ENCODE data around the gene HK1.

The HK1 gene

GRCh38 chr10:69265521-69265920, 12.8 kb upstream of the HK1 start:
- H3K27ac ChIP-seq (ENCODE audit: low read length), result no peak overlapping the region
- H3K4me3 ChIP-seq (ENCODE audit: low read length), result no peak overlapping the region
- no peaks in the 10 kb centered on the region for H3K36me3 ChIP-seq (replicated peaks; ENCODE audit: low read depth, low read length)
- no peaks in the 10 kb centered on the region for H3K79me2 ChIP-seq (ENCODE audit: low read length)
- H3K4me2 ChIP-seq (ENCODE audit: low read length), result no peak overlapping the region
- no peaks in the 10 kb centered on the region for H3K9me3 ChIP-seq (ENCODE audit: insufficient read depth, low read length)
- 0 out of 2 replicates have a peak, but pooled peaks cover 3% of the 10 kb centered on the region for H3K27me3 ChIP-seq (ENCODE audit: low read depth, low read length)
- TF ChIP-seq EZH2phosphoT487 (IDR thresholded peaks at IDR 0.05; ENCODE audit: low read depth), result no peak
- TF ChIP-seq CTCF (IDR thresholded peaks at IDR 0.05; ENCODE audit: low read depth, low read length), result no peak
- H3K4me1 ChIP-seq (ENCODE audit: low read length), result no peaks in the 10 kb centered on the region; the same call in 1 of the 2 replicates
- H2AFZ ChIP-seq (ENCODE audit: low read depth, low read length), result no peak overlapping the region
- H4K20me1 ChIP-seq (ENCODE audit: insufficient read depth, low read length), result no peaks in the 10 kb centered on the region
- no peak overlapping the region for H3K9ac ChIP-seq (ENCODE audit: low read length)

- Histone ChIP-seq H3K9ac (ENCODE audit: low read length) (no peak overlapping the region), H3K27ac (ENCODE audit: low read length) (no peak overlapping the region), H3K36me3 (replicated peaks; ENCODE audit: low read depth, low read length) (no peaks in the 10 kb centered on the region), H3K9me3 (ENCODE audit: insufficient read depth, low read length) (no peaks in the 10 kb centered on the region), H3K4me3 (ENCODE audit: low read length) (no peak overlapping the region), H2AFZ (ENCODE audit: low read depth, low read length) (no peak overlapping the region), H3K79me2 (ENCODE audit: low read length) (no peaks in the 10 kb centered on the region), H3K27me3 (ENCODE audit: low read depth, low read length) (no peaks in the 10 kb centered on the region), H3K4me2 (ENCODE audit: low read length) (no peak overlapping the region), H4K20me1 (ENCODE audit: insufficient read depth, low read length) (no peaks in the 10 kb centered on the region), H3K4me1 (ENCODE audit: low read length) (no peaks in the 10 kb centered on the region)
- no peak for TF ChIP-seq EZH2phosphoT487 (IDR thresholded peaks at IDR 0.05; ENCODE audit: low read depth)
- no peak for TF ChIP-seq CTCF (IDR thresholded peaks at IDR 0.05; ENCODE audit: low read depth, low read length)
Measured at GRCh38 chr10:69268761-69269416, 9.4 kb upstream of the HK1 start.

GRCh38 chr10:69269761-69270160, 8.5 kb upstream of the HK1 start:
- Histone ChIP-seq H3K4me3 (ENCODE audit: low read length) (no peak overlapping the region), H3K36me3 (replicated peaks; ENCODE audit: low read depth, low read length) (no peaks in the 10 kb centered on the region), H3K4me2 (ENCODE audit: low read length) (no peak overlapping the region), H3K9ac (ENCODE audit: low read length) (no peak overlapping the region), H3K27me3 (ENCODE audit: low read depth, low read length) (no peaks in the 10 kb centered on the region), H4K20me1 (ENCODE audit: insufficient read depth, low read length) (no peaks in the 10 kb centered on the region), H2AFZ (ENCODE audit: low read depth, low read length) (no peak overlapping the region), H3K9me3 (ENCODE audit: insufficient read depth, low read length) (no peaks in the 10 kb centered on the region), H3K4me1 (ENCODE audit: low read length) (no peaks in the 10 kb centered on the region), H3K27ac (ENCODE audit: low read length) (no peak overlapping the region), H3K79me2 (ENCODE audit: low read length) (no peaks in the 10 kb centered on the region)
- no peak for TF ChIP-seq EZH2phosphoT487 (IDR thresholded peaks at IDR 0.05; ENCODE audit: low read depth)
- TF ChIP-seq CTCF (IDR thresholded peaks at IDR 0.05; ENCODE audit: low read depth, low read length), result no peak

GRCh38 chr10:69270990-69271389, 7.3 kb upstream of the HK1 start:
- Histone ChIP-seq H3K9me3 (ENCODE audit: insufficient read depth, low read length) (no peaks in the 10 kb centered on the region), H3K4me1 (ENCODE audit: low read length) (no peaks in the 10 kb centered on the region), H3K27ac (ENCODE audit: low read length) (no peak overlapping the region), H2AFZ (ENCODE audit: low read depth, low read length) (no peak overlapping the region), H3K9ac (ENCODE audit: low read length) (no peak overlapping the region), H3K4me3 (ENCODE audit: low read length) (no peak overlapping the region), H4K20me1 (ENCODE audit: insufficient read depth, low read length) (no peaks in the 10 kb centered on the region), H3K27me3 (ENCODE audit: low read depth, low read length) (no peaks in the 10 kb centered on the region), H3K36me3 (replicated peaks; ENCODE audit: low read depth, low read length) (no peaks in the 10 kb centered on the region), H3K4me2 (ENCODE audit: low read length) (no peak overlapping the region), H3K79me2 (ENCODE audit: low read length) (no peaks in the 10 kb centered on the region)
- TF ChIP-seq CTCF (IDR thresholded peaks at IDR 0.05; ENCODE audit: low read depth, low read length), result no peak
- no peak for TF ChIP-seq EZH2phosphoT487 (IDR thresholded peaks at IDR 0.05; ENCODE audit: low read depth)
